DOHH2 (cell line): ENCODE data around the gene RNF17.
A peak's percentile ranks its signal among the peaks of the same experiment; 100 is the strongest.

Source experiments
- H3F3A ChIP-seq: fragments of 200-600 bp; sonication (generic), shearing (Covaris generic); 2 replicates; pipeline ENCODE4 v1.6.0; 2016; ENCODE audit warnings: antibody characterized with exemption, mild to moderate bottlenecking; ENCODE audit not compliant: control insufficient read depth, insufficient read depth
- H3K27ac ChIP-seq: fragments of 200-600 bp; sonication (generic); 2 replicates; pipeline ENCODE4 v1.5.1; 2014; ENCODE audit warnings: low read depth, mild to moderate bottlenecking, low read length, moderate library complexity
- H3K27me3 ChIP-seq: fragments of 200-600 bp; sonication (generic); 2 replicates; pipeline ENCODE4 v1.6.1; 2014; ENCODE audit warnings: mild to moderate bottlenecking, low read length, mixed read lengths; ENCODE audit not compliant: control insufficient read depth
- H3K36me3 ChIP-seq: fragments of 200-600 bp; sonication (generic); 2 replicates; pipeline ENCODE4 v1.6.1; 2014; ENCODE audit warnings: mild to moderate bottlenecking, low read length, moderate library complexity, mixed read lengths; ENCODE audit not compliant: control insufficient read depth
- H3K4me1 ChIP-seq: fragments of 200-600 bp; sonication (generic); 2 replicates; pipeline ENCODE4 v1.6.1; 2014; ENCODE audit warnings: mild to moderate bottlenecking, low read length, mixed read lengths; ENCODE audit not compliant: control insufficient read depth
- H3K4me2 ChIP-seq: fragments of 200-600 bp; sonication (generic); 2 replicates; pipeline ENCODE4 v1.6.0; 2014; ENCODE audit warnings: mild to moderate bottlenecking, low read length, moderate library complexity
- H3K4me3 ChIP-seq: fragments of 200-600 bp; sonication (generic); 2 replicates; pipeline ENCODE4 v1.5.1; 2014; ENCODE audit warnings: mild to moderate bottlenecking, low read length, mixed read lengths
- H3K79me2 ChIP-seq: fragments of 200-600 bp; sonication (generic); 2 replicates; pipeline ENCODE4 v1.6.1; 2014; ENCODE audit warnings: mild to moderate bottlenecking, low read length, mixed read lengths; ENCODE audit not compliant: control insufficient read depth
- H3K9me2 ChIP-seq: fragments of 200-600 bp; sonication (generic); replicated peaks from 2 replicates; pipeline ENCODE4 v1.6.1; 2014; ENCODE audit warnings: mild to moderate bottlenecking, low read length, mixed read lengths; ENCODE audit not compliant: control insufficient read depth
- H3K9me3 ChIP-seq: fragments of 200-600 bp; sonication (generic); 2 replicates; pipeline ENCODE4 v1.6.1; 2014; ENCODE audit warnings: antibody characterized with exemption, low read length, mixed read lengths; ENCODE audit not compliant: control insufficient read depth, insufficient read depth
- H4K20me1 ChIP-seq: fragments of 200-600 bp; sonication (generic); 2 replicates; pipeline ENCODE4 v1.6.0; 2014; ENCODE audit warnings: low read depth, mild to moderate bottlenecking, antibody characterized with exemption, low read length, moderate library complexity; ENCODE audit not compliant: control insufficient read depth, insufficient read depth
- CTCF ChIP-seq: fragments of 200-600 bp; sonication (generic); IDR thresholded peaks from one replicate; pipeline ENCODE4 v1.5.1; 2014; ENCODE audit warnings: antibody characterized with exemption, mild to moderate bottlenecking, low read depth, low read length; ENCODE audit not compliant: poor library complexity, severe bottlenecking
- EZH2phosphoT487 ChIP-seq: fragments of 200-600 bp; sonication (generic); IDR thresholded peaks from 2 replicates; pipeline ENCODE4 v1.6.1; 2017; ENCODE audit warnings: borderline replicate concordance, mild to moderate bottlenecking, antibody characterized with exemption, low read length, moderate library complexity, mixed read lengths

Gene RNF17

DNA sequence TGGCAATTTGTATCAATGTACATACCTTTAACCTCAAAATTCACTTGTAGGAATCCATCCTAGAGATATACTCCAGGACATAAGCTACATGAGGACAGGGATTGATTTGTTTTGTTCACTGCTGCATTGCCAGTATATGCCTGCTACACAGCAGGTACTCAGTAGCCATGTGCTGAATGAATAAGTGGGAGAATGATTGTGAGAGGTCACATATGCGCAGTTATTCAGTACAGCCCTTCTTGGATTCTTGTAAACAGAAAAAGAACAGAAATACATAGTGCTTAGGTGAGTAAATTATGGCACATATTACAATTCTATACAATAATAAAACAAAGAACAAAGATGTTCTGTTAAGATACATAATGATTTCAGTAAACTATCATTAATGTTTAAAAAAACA is 133.3 kb downstream of the RNF17 start:
- H3K27ac ChIP-seq: no peak overlapping the region
- H3K27me3 ChIP-seq: no peaks in the 10 kb centered on the region
- H3K36me3 ChIP-seq: peaks cover 58% of the 10 kb centered on the region
- H3F3A ChIP-seq: no peaks in the 10 kb centered on the region
- no peak overlapping the region for H3K4me3 ChIP-seq
- peaks cover 8% of the 10 kb centered on the region for H3K4me1 ChIP-seq
- no peaks in the 10 kb centered on the region for H3K9me3 ChIP-seq
- no peaks in the 10 kb centered on the region for H4K20me1 ChIP-seq
- H3K4me2 ChIP-seq: no peak overlapping the region
- no peaks in the 10 kb centered on the region for H3K9me2 ChIP-seq
- TF ChIP-seq CTCF: no peak
- H3K79me2 ChIP-seq: no peaks in the 10 kb centered on the region; the same call in 1 of the 2 replicates

DNA sequence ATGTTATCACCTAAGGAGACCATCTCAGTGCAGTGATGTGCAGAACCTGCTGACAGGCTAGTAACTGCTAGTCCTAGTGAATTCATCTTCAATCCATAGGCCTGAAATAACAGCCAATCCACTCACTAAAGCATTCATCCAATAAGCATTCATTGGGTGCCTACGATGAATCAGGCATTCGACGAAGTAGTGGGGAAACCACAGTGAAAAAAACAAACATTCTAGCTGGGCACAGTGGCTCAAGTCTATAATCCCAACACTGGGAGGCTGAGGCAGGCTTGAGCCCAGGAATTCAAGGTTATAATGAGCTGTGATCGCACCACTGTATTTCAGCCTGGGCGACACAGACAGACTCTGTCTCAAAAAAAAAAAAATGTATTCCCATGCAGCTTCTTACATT is 135.6 kb downstream of the RNF17 start:
- H3K27me3 ChIP-seq: no peaks in the 10 kb centered on the region
- H3K9me3 ChIP-seq: no peaks in the 10 kb centered on the region
- no peak for TF ChIP-seq EZH2phosphoT487
- no peak for TF ChIP-seq CTCF
- H3K9me2 ChIP-seq: no peaks in the 10 kb centered on the region
- H3K4me3 ChIP-seq: no peak overlapping the region
- no peak overlapping the region for H3K4me2 ChIP-seq
- H3K4me1 ChIP-seq: peaks cover 8% of the 10 kb centered on the region
- H3K27ac ChIP-seq: no peak overlapping the region
- H3K79me2 ChIP-seq: peaks cover 3% of the 10 kb centered on the region
- H3K36me3 ChIP-seq: peaks cover 63% of the 10 kb centered on the region
- no peaks in the 10 kb centered on the region for H4K20me1 ChIP-seq
- H3F3A ChIP-seq: peaks cover 6% of the 10 kb centered on the region; the same call in 1 of the 2 replicates

- peaks cover 8% of the 10 kb centered on the region for H3K4me1 ChIP-seq
- H3K36me3 ChIP-seq: peaks cover 71% of the 10 kb centered on the region
- peaks cover 6% of the 10 kb centered on the region; the same call in 1 of the 2 replicates for H3F3A ChIP-seq
- peak overlapping the region; percentile 28; the same call in 1 of the 2 replicates for H3K4me2 ChIP-seq
- no peak for TF ChIP-seq EZH2phosphoT487
- TF ChIP-seq CTCF: no peak
- H3K27ac ChIP-seq: no peak overlapping the region
- H3K9me3 ChIP-seq: no peaks in the 10 kb centered on the region
- no peaks in the 10 kb centered on the region for H4K20me1 ChIP-seq
- no peak overlapping the region for H3K4me3 ChIP-seq
- no peaks in the 10 kb centered on the region for H3K27me3 ChIP-seq
- H3K9me2 ChIP-seq: no peaks in the 10 kb centered on the region
- H3K79me2 ChIP-seq: peaks cover 3% of the 10 kb centered on the region
Observed at GRCh38 chr13:24900507-24900906, 136.5 kb downstream of the RNF17 start.
